Measurements from ENCODE around the gene HNRNPA0.
A peak's percentile ranks its signal among the peaks of the same experiment; 100 is the strongest.
"Not testable (repeated sequence)": the region's sequence is repeated elsewhere in the genome, so short reads cannot be mapped to it uniquely, and the experiment has no call there.

Gene HNRNPA0

DNA sequence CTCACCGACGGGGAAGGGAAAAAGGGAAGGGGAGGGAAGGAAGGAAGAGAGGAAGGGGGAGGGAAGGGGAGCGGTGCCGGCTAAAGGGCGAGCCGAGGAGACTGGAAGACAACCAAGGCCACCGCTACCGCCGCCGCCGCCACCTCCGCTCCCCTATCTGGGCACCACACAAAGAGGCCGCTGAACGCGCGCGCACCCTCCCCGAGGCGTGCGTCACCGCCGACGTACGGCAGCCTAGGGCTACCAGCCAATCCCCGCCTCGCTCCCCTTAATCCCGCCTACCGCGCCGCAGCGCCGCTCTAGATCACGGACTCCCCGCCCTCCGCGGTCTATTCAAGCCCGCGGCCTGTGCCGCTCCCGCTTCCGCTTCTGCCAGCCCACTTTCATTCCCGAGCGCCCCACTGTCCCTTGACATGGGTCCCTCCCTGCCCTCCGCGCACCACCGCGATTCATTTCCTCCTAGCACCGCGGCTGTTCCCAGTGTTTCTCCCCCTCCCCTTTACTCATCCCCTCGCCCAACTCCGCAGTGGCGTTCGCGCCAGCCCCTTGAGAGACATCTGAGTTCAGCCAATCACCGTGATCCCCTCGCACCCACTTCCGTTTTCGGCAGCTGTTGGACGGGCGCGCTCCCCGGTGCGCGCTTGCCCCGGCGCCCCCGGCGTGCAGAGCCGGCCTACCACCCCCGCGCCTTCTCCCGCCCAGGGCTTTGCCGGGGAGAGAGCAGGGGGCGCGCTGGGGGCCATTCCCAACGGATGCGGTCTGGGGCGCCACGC is at the start of gene HNRNPA0:
Gene HNRNPA0 (minus strand): TSS at position 176 of the 773 bp plus-strand sequence. CDS start 297 bp downstream, outside the sequence.
- peak; percentile 96 for DNase-seq

GRCh38 chr5:137802282-137803210 is 48.4 kb upstream of the HNRNPA0 start:
- no peak for DNase-seq

DNA sequence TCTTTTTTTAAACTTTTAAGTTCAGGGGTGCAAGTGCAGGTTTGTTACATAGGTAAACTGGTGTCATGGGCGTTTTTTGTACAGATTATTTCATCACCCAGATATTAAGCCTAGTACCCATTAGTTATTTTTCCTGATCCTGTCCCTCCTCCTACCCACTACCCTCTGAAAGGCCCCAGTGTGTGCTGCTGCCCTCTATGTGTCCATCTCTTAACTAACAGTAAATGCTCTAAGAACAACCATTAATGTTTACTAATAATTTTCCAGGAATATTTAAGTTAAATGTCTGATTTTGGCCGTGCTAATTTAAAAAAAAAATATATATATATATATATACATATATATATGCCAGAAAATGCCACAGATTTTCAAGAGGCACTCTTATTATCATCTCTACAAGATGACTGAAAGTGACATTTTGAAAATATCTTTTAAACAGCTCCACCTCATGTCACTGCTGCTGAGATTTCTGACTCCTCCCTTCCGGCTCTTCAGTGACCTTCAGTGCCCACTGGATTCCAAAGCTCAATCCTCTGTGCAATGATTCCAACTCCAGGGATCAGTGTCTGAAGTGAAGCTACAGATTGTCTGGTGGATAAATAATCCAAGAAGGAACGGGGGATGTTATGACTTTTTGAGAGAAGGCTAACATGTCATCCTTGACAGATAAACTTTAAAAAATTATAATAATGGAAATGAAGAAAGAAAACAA is 46.7 kb upstream of the HNRNPA0 start:
- DNase-seq, result no peak

DNA sequence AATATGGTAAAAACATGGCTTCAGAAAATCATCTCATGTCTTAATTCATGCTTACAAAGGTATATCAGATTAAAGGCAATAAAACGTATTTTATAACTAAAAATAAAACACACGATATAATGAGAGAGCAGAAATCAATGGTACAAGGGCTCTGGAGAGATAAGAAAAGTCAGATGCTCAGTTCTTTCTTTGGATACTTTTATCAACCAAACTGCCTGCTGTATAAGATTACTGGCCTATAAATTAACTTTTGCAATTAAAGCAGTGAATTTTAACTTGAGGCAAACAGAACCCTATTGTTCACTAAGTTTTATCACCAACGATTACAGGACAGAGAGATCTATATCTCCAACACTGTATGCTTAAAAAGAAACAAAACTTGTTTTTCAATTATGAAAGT is 42.1 kb upstream of the HNRNPA0 start:
- DNase-seq, result no peak

DNA sequence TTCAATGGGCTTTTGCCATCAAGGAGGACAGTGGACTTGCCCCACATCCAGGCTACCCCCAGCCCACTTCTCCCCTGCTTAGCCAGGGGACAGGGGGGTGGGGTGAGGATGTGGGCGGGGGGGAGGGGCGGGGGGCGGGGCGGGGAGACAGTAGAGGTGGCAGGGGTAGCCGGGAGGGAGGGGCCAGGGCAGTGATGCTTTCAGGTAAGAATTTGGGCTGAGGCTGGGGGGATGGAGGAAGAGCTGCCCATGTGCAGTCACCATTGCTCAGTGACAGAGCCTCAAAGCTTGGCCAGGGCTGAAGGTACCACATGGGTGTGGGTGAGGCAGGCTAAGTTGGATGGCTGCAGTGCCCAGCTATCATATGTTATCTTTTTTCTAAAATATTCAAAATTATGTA is 40.7 kb upstream of the HNRNPA0 start:
- no peak for DNase-seq

DNA sequence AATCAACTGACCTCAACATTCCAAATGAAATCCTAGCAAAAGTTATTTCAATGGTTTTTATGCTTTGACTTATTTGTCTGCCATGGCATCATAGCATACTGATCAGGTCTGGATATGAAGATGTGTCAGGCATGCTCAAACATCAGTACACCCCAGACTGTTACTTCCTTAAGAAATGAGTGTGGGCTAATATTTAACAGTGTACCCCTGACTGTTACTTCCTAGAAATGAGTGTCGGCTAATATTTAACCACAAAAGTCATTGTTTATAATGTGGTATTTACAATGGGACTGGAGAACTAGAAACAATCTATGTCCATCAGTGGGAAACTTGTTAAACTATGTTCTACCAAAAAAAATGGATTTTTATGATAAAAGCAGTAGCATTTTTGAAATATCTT is 38.1 kb upstream of the HNRNPA0 start:
- no peak for DNase-seq

DNA sequence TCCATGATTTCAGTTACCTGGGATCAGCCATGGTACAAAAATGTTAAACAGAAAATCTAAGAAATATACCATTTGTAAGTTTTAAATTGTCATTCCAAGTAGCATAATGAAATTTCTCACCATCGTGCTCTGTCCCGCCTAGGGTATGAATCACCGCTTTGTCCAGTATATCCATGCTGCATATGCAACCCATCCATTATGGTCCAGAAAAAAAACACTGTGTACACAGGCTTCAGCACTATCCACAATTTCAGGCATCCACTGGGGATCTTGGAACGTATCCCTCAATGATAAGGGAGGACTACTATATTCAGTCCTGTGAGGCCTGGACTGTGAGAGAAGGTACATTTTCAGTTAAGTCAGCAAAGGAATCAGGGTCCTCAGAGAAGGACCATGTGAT is 37.6 kb upstream of the HNRNPA0 start:
- DNase-seq, result no peak

- no peak for DNase-seq
Observed at GRCh38 chr5:137791387-137791786, 37.2 kb upstream of the HNRNPA0 start.

- DNase-seq, result not testable (repeated sequence)
Observed at GRCh38 chr5:137788560-137788959, 34.4 kb upstream of the HNRNPA0 start.

- DNase-seq, result no peak
Observed at GRCh38 chr5:137782984-137783536, 28.9 kb upstream of the HNRNPA0 start.

DNA sequence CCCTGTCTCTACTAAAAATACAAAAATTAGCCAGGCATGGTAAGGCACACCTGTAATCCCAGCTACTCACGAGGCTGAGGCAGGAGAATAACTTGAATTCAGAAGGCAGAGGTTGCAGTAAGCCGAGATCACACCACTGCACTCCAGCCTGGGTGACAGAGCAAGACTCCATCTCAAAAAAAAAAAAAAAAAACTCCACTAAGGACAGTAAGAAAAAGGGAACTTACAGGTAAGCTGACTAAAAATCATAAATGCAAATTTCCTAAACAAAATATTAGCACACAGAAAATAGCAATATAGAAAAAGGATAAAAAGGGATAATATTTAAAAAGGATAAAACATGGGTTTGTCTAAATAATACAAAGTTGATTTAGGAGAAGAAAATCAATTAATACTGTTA is 27.9 kb upstream of the HNRNPA0 start:
- no peak for DNase-seq

DNA sequence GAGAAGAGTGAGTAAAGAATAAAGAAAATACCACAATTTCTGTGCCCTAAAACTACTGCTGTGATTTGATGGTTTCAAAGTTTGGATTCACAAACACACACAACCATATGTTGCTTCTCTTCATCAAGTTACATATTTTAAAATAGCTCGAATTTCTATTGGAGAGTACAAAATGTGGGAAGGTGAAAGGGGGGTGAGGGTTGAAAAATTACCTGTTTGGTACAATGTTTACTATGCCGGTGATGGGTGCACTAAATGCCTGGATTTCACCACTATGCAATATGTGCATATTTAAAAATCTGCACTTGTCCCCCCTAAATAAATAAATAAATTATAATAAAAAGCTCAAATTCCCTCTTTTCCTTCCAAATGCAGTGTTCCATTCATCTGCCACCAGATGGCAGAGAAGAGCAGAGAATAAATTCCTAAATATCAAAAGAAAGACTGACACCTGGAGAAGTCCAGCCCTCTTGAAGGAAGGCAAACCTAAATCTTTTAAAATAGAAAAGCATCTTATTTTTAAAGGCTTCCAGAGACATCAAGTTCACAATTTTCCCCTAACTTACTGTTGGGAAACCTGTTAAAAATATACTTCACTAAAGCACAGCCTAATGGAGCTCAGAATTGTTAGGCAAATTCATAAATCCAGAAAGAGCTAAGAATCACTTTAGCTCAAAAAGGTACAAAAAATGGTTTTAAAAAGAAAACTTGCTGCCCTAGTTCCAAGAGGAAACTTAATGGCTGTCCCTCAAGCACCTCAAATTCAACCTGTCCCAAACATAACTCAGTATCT is 24.8 kb upstream of the HNRNPA0 start:
- DNase-seq, result no peak

- not testable (repeated sequence) for DNase-seq
Observed at GRCh38 chr5:137767937-137768336, 13.8 kb upstream of the HNRNPA0 start.

GRCh38 chr5:137761566-137761965 is 7.4 kb upstream of the HNRNPA0 start:
- no peak for DNase-seq

DNA sequence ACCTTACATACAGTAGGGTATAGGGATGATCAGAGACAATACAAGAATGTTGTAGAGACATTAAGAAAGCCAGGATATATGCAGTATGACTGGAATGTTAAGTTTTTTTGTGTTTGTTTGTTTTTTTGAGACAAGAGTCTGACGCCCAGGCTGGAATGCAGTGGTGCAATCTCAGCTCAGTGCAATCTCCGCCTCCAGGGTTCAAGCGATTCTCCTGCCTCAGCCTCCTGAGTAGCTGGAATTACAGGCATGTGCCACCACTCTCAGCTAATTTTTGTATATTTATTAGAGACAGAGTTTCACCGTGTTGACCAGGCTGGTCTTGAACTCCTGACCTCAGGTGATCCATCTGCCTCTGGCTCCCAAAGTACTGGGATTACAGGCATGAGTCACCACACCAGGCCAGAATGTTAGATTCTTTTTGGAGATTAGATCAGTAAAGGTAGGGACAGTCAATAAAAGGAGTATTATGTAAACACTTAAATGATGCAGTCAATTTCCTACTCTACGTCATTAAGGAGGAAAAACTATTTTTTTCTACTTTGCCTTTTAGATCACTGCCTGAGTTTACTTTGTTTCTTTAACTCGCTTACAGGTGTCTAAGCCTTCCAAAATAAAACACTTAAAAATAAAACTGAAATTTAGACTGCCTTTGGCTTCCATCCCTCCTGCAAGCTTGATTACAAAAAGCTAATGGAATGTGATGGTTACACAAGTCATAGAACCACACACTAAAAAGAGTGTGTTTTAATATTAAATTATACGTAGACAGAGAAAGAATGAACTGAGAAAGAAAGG is 6.8 kb upstream of the HNRNPA0 start:
- DNase-seq, result no peak

DNA sequence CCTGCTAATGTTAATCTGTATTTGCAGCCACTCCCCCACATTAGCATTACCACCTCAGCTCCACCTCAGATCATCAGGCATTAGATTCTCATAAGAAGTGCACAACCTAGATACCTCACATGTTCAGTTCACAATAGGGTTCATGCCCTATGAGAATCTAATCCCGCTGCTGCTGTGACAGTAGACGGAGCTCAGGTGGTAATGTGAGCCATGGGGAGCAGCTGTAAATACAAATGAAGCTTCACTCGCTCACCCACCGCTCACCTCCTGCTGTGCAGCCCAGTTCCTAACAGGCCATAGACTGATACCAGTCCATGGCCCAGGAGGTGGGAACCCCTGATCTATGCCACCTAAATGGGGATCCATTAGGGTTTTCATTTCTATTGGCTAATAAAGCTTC is 6.1 kb upstream of the HNRNPA0 start:
- no peak for DNase-seq

DNA sequence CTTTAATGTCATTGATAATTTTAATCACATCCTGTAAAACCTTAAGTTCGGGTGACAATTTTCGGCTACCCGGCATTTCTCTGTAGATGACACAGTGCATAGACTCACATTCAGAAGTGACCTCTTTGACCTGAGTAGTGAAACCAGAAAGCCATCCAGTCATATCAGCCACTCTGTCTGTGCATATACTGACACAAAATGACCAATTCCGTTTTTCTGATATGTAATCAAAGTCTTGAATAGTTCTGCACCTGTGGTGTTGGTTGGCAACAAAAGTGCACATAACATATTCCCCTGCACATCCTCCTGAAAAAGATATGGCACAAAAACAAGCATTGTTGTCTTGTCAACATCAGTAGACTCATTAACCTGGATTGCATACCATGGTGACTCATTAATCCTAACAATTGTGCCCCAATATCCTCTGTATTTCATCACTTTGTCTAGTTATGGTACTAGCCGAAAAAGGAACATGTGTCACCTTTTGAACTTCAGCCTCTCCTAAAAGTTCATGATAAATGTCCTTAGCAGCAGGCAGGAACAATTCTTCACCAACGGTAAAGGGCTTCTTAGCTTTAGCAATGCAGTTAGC is 4.6 kb upstream of the HNRNPA0 start:
- no peak for DNase-seq

- DNase-seq, result no peak
Observed at GRCh38 chr5:137758121-137758520, 4.0 kb upstream of the HNRNPA0 start.

DNA sequence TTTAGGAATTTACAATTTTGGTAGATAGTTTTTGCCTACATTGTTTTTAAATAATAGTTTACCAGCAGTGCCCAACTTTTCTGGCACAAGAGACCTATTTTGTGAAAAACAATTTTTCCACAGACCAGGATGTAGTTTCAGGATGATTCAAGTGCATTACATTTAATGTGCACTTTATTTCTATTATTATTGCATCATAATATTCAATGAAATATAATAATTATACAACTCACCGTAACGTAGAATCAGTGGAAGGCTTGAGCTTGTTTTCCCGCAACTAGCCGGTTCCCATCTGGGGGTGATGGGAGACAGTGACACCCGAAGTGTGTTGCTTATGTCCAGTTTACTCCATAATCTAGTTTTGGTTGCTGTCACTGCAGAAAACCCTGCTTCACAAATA is 3.5 kb upstream of the HNRNPA0 start:
- no peak for DNase-seq

- DNase-seq, result no peak
Observed at GRCh38 chr5:137754961-137755762, 999 bp upstream of the HNRNPA0 start.

Measured in stimulated activated CD4-positive, alpha-beta T cell treated with anti-CD3 and anti-CD28 coated beads, Interleukin-12 subunit alpha, Interleukin-12 subunit beta, amount 100 ng/mL, for 4 hours (primary cell).